SHP77 (cell line): ENCODE data around the gene HSP90AA1.
"Not testable (repeated sequence)": the region's sequence is repeated elsewhere in the genome, so short reads cannot be mapped to it uniquely, and the experiment has no call there.

Experiments used
- DNase-seq, 2 experiments: peaks; one replicate each; lab custom pipeline; 2025; lab: John Stamatoyannopoulos, UW

The HSP90AA1 gene

DNA sequence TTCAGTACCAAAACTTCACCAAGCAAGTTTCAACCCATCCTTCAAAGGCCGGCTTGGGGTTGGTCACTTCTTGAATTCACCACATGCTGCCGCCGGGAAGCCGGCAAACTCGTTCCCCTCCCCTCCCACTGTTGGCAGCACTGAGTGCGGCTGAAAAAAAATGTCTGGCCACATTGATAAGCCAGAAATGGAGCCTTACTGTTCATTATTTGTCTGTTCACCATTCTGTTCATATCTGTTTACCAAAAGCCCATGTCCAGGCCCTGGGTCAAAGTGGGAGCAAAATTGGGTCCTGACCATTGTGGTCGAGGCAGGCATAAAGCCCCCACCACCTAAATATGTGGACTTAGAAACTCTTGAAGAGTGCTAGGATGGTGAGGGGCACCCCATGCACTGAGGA is 7.3 kb upstream of the HSP90AA1 start:
- no peak for DNase-seq

- DNase-seq: no peak
Observed at GRCh38 chr14:102092806-102093205, 6.0 kb upstream of the HSP90AA1 start.

DNA sequence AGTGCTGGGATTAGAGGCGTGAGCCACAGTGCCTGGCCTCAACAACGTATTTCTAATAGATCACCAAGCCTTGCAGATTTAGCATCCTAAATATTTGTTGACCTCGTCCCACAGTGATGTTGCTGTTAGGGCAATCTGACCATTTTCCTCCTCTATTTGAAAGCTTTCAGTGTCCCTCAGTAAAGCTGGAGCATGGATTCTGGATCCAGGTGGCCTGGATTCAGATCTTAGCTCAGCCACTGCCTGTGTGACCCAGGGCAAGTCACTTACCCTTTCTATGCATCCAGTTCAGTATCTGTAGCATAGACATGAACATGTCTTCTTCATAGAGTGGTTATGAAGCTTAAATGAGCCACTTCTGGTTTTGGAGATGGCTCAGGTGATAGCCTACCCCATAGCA is 3.9 kb upstream of the HSP90AA1 start:
- no peak for DNase-seq

- DNase-seq: no peak
Observed at GRCh38 chr14:102089621-102090343, 2.9 kb upstream of the HSP90AA1 start.

GRCh38 chr14:102088012-102088792 is 1.4 kb upstream of the HSP90AA1 start:
- DNase-seq: no peak

- no peak for DNase-seq
Observed at GRCh38 chr14:102087762-102088011, 843 bp upstream of the HSP90AA1 start.

- no peak for DNase-seq
Observed at GRCh38 chr14:102086709-102086971, 204 bp downstream of the HSP90AA1 start.

- no peak for DNase-seq
Observed at GRCh38 chr14:102085948-102086708, 716 bp downstream of the HSP90AA1 start.

- no peak for DNase-seq
Observed at GRCh38 chr14:102085488-102085887, 1.4 kb downstream of the HSP90AA1 start.

DNA sequence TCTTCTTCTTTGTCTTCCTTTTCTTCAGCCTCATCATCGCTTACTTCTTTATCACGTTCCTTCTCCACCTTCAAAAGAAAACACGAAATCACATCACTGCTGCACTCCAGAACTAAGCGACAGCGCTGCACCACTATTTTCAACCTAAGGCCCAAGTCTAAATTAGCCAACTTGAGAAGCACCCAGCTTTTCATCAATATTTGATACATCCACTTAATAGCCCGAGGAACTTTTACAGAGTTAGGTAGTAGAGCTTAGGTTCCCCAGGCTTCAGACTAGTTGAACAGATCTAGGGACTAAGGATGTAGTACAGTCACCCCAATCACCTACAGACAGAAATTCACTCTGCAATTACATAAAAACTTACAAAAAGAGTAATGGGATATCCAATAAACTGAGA is 1.9 kb downstream of the HSP90AA1 start:
- DNase-seq: no peak

- not testable (repeated sequence) for DNase-seq
Observed at GRCh38 chr14:102084522-102084921, 2.3 kb downstream of the HSP90AA1 start.

- no peak for DNase-seq
Observed at GRCh38 chr14:102081231-102082080, 5.4 kb downstream of the HSP90AA1 start.

GRCh38 chr14:102080183-102081080 is 6.4 kb downstream of the HSP90AA1 start:
- no peak for DNase-seq

GRCh38 chr14:102079700-102079979 is 7.2 kb downstream of the HSP90AA1 start:
- DNase-seq: no peak

GRCh38 chr14:102078831-102079699 is 7.8 kb downstream of the HSP90AA1 start:
- DNase-seq: no peak

DNA sequence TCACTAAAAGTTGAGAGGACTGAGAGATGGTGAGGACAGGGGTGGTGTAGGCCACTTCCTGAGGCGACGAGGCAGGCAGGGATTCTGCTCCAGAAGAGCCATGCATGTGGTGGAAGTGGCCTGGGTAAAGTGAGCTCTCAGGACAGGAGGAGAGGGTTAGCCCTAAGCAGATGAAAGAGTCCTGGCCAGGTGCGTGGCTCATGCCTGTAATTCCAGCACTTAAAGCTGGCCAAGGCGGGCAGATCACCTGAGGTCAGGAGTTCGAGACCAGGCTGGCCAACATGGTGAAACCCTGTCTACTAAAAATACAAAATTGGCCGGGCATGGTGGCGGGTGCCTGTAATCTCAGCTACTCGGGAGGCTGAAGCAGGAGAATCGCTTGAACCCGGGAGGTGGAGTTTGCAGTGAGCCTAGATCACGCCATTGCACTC is 8.5 kb downstream of the HSP90AA1 start:
- DNase-seq: not testable (repeated sequence)

DNA sequence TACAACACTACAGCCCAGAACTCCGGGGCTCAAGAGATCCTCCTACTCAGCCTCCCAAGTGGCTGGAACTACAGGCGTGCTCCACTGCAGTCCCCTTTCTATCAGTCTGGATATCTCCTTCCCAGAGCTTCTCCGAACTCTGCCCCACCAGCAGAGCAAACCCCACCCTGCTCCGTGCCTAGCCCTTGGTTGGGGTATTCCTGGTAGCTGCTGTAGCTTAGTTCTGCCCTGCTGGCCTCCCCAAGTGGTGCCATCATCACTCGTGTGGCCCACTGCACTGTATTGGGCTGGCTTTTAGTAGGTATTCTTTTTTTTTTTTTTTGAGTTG is 9.5 kb downstream of the HSP90AA1 start:
- no peak for DNase-seq

DNA sequence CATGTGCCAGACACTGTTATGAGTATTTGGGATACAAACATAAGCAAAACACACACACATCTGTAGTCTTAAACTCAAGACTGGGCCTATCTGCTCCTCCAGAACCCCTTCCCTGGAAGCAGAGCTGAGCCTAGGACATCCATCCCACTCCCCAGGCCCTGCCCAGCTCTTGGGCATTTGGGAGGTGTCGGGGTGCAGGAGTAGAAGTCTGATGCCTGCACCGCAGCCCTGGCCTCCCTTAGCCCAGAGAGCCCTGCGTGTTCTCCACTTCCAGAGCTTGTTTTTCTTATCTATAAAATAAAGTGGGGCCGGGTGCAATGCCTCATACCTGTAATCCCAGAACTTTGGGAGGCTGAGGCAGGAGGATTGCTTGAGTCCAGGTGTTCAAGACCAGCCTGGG is 11.7 kb downstream of the HSP90AA1 start:
- DNase-seq: no peak

- no peak for DNase-seq
Observed at GRCh38 chr14:102074415-102074964, 12.4 kb downstream of the HSP90AA1 start.

DNA sequence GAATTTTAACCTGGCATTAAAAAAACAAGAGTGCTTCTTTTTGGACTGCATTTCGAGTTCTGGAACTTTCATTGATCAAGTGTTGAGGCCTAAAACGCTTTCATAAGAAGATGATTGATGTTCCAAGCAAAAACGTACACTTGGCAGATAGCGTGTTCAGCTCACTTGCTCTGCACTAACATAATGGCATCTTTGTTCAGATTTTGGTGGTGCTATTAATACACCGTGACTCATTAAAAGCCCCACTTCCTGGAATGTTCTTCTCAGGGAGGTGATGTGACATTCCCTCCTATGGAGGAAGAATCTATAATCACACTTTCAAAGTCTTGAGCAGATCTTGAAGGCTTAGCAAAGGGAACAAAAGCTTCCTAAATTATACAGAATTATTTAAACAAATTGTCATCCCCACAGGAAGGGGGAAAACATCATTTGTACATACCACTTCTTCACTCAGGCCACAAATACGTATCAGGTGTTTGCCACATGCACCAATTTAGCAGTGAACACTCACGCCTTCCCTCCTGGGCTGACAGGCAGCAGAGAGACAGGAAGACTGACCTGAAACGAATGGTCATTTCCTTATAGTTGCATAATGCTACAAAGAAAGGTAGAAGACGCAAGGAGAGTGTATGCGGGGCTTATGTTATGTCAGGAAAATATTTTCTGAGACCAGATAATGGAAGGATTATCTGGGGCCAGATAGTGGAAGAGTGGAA is 15.4 kb downstream of the HSP90AA1 start:
- no peak for DNase-seq
